HepG2 (cell line): ENCODE results near the gene ALG14. TPM values are rescaled to one million over a fixed set of nuclear protein-coding genes. Genes with fewer than 3 reads are reported as not detected.

Experiments used
- AHR ChIP-seq: IDR thresholded peaks from 2 replicates; pipeline ENCODE4 v1.6.1; 2018; ENCODE audit warnings: missing genetic modification reagents, missing compliant biosample characterization
- ATF2 ChIP-seq: sonication (generic); formaldehyde crosslinking; IDR thresholded peaks from 2 replicates; pipeline ENCODE4 v1.4.0; 2020; ENCODE audit warnings: missing genetic modification reagents
- ATRX ChIP-seq: sonication (generic); formaldehyde crosslinking; IDR thresholded peaks from 2 replicates; pipeline ENCODE4 v1.4.0; 2020; ENCODE audit warnings: missing genetic modification reagents, borderline replicate concordance
- CREB1 ChIP-seq, 2 experiments: fragments of 450-650 bp in 1 of 2; IDR thresholded peaks; 2 replicates each; pipeline ENCODE4 v1.6.1; 2016 to 2017; ENCODE audit warnings: control low read depth in 1 of 2, mild to moderate bottlenecking in 1 of 2, missing compliant biosample characterization in 1 of 2, missing genetic modification characterization in 1 of 2
- GATAD2A ChIP-seq: IDR thresholded peaks from 2 replicates; pipeline ENCODE4 v1.6.1; 2016
- HMGXB3 ChIP-seq: sonication (generic); formaldehyde crosslinking; IDR thresholded peaks from 2 replicates; pipeline ENCODE4 v1.4.0; 2020; ENCODE audit warnings: missing genetic modification reagents, borderline replicate concordance
- HMGXB4 ChIP-seq, 2 experiments: sonication (generic) in 1 of 2; formaldehyde crosslinking in 1 of 2; IDR thresholded peaks; 2 replicates each; pipeline versions ENCODE4 v1.4.0 to v1.6.1; 2018 to 2020; ENCODE audit warnings: missing genetic modification reagents in 2 of 2, borderline replicate concordance in 1 of 2, low read depth in 1 of 2, mild to moderate bottlenecking in 1 of 2, missing biosample characterization in 1 of 2
- HOXA7 ChIP-seq: sonication (generic); formaldehyde crosslinking; IDR thresholded peaks from 2 replicates; pipeline ENCODE4 v1.8.1; 2022; ENCODE audit warnings: mild to moderate bottlenecking, missing genetic modification reagents, moderate library complexity
- MYNN ChIP-seq: sonication (generic); formaldehyde crosslinking; IDR thresholded peaks from 2 replicates; pipeline ENCODE4 v1.4.0; 2020; ENCODE audit warnings: mild to moderate bottlenecking, low read depth, missing genetic modification reagents
- RFXAP ChIP-seq: sonication (generic); formaldehyde crosslinking; IDR thresholded peaks from 2 replicates; pipeline ENCODE4 v1.4.0; 2020; ENCODE audit warnings: missing genetic modification reagents, borderline replicate concordance
- TBX3 ChIP-seq: fragments of 450-650 bp; IDR thresholded peaks from 2 replicates; pipeline ENCODE4 v1.6.1; 2017; ENCODE audit warnings: antibody characterized with exemption, mild to moderate bottlenecking, inconsistent platforms, borderline replicate concordance
- ZKSCAN8 ChIP-seq: IDR thresholded peaks from 2 replicates; pipeline ENCODE4 v1.6.1; 2016; ENCODE audit warnings: borderline replicate concordance, missing genetic modification reagents, missing compliant biosample characterization
- ZNF225 ChIP-seq: sonication (generic); formaldehyde crosslinking; IDR thresholded peaks from 2 replicates; pipeline ENCODE4 v1.4.0; 2020; ENCODE audit warnings: mild to moderate bottlenecking, missing genetic modification reagents
- ZNF251 ChIP-seq: sonication (generic); formaldehyde crosslinking; IDR thresholded peaks from 2 replicates; pipeline ENCODE4 v1.9.0; 2021; ENCODE audit warnings: mild to moderate bottlenecking, missing genetic modification reagents
- polyA plus RNA-seq, 8 experiments: library from polyadenylated mRNA; depleted of rRNA in 3 of 8; stranded (reverse) in 7 of 8; unstranded in 1 of 8; fragments of >200 nt; fragmentation: Illumina TruSeq in 4 of 8; extraction: Trizol in 4 of 8; gene quantifications; 2 replicates each; pipeline versions ENCODE4 v1.2.1 to v1.2.3, GENCODE V29; 2011 to 2016; ENCODE audit warnings: low read depth in 4 of 8, missing spikeins in 1 of 8, mixed read lengths in 1 of 8; ENCODE audit not compliant: insufficient read depth in 1 of 8
- total RNA-seq, 5 experiments: library from RNA; depleted of rRNA; stranded (reverse); fragments of >200 nt; fragmentation: Illumina TruSeq; extraction: Trizol; gene quantifications; 2 replicates each; pipeline ENCODE4 v1.2.3, GENCODE V29; 2016; ENCODE audit warnings: low read depth in 1 of 5

The ALG14 gene
- total and polyA plus RNA-seq, 2 of the 13 experiments (the other 11 are each of a cell fraction or from before 2014, with no cell fraction given) = 4.5 to 12.7 TPM

GRCh38 chr1:95043141-95043980, 29.4 kb downstream of the ALG14 start (continued):
- TF ChIP-seq ZNF251 (CRISPR knock-in tag) (no peak), CREB1 (IDR thresholded peaks at IDR 0.05) (no peak), CREB1 (CRISPR knock-in tag; IDR thresholded peaks at IDR 0.05) (0 out of 2 replicates have a peak, but pooled peaks have one; percentile 35), ZKSCAN8 (peak; percentile 53; the same call in 1 of the 2 replicates), HMGXB3 (CRISPR knock-in tag) (no peak), MYNN (CRISPR knock-in tag) (no peak), HMGXB4 (CRISPR knock-in tag; IDR thresholded peaks at IDR 0.05; ENCODE audit: borderline replicate concordance in 1 of 2, low read depth in 1 of 2) (peak; percentile 28 to 88), TBX3 (no peak), ATF2 (CRISPR knock-in tag) (no peak), ATRX (no peak), AHR (CRISPR knock-in tag) (no peak), HOXA7 (CRISPR knock-in tag) (no peak), RFXAP (no peak), ZNF225 (CRISPR knock-in tag) (no peak), GATAD2A (CRISPR knock-in tag) (peak; percentile 64)
